ENCODE measurements around the gene PDGFC.

PDGFC gene

GRCh38 chr4:156805696-156806095 lies 165.9 kb downstream of the PDGFC start:
- Histone ChIP-seq H3K36me3 (ENCODE audit: control insufficient read depth in 2 of 2, insufficient read depth in 2 of 2, low read length in 2 of 2) (no peaks in the 10 kb centered on the region), H3K9ac (ENCODE audit: low read length in 2 of 2) (no peak overlapping the region), H3K27ac (ENCODE audit: low read length) (no peak overlapping the region), H3K4me1 (ENCODE audit: control insufficient read depth, insufficient read depth, low read length) (no peaks in the 10 kb centered on the region), H3K9me3 (ENCODE audit: control insufficient read depth in 2 of 2, low read length in 2 of 2) (no peaks in the 10 kb centered on the region), H3K4me3 (ENCODE audit: low read length in 2 of 2) (no peak overlapping the region), H3K27me3 (ENCODE audit: control insufficient read depth in 1 of 2, insufficient read depth in 2 of 2, low read length in 2 of 2) (no peaks in the 10 kb centered on the region)

- Histone ChIP-seq H3K27ac (ENCODE audit: low read length) (no peak overlapping the region), H3K36me3 (ENCODE audit: control insufficient read depth in 2 of 2, insufficient read depth in 2 of 2, low read length in 2 of 2) (no peaks in the 10 kb centered on the region), H3K9ac (ENCODE audit: low read length in 2 of 2) (no peak overlapping the region), H3K4me3 (ENCODE audit: low read length in 2 of 2) (no peak overlapping the region), H3K9me3 (ENCODE audit: control insufficient read depth in 2 of 2, low read length in 2 of 2) (no peaks in the 10 kb centered on the region), H3K27me3 (ENCODE audit: control insufficient read depth in 1 of 2, insufficient read depth in 2 of 2, low read length in 2 of 2) (no peaks in the 10 kb centered on the region), H3K4me1 (ENCODE audit: control insufficient read depth, insufficient read depth, low read length) (no peaks in the 10 kb centered on the region)
Observed at GRCh38 chr4:156803056-156803455, 168.5 kb downstream of the PDGFC start.

GRCh38 chr4:156800463-156800862 lies 171.1 kb downstream of the PDGFC start:
- H3K9me3 ChIP-seq (ENCODE audit: control insufficient read depth in 2 of 2, low read length in 2 of 2): no peaks in the 10 kb centered on the region
- no peak overlapping the region for H3K4me3 ChIP-seq (ENCODE audit: low read length in 2 of 2)
- H3K9ac ChIP-seq (ENCODE audit: low read length in 2 of 2): no peak overlapping the region
- no peaks in the 10 kb centered on the region for H3K4me1 ChIP-seq (ENCODE audit: control insufficient read depth, insufficient read depth, low read length)
- no peaks in the 10 kb centered on the region for H3K27me3 ChIP-seq (ENCODE audit: control insufficient read depth in 1 of 2, insufficient read depth in 2 of 2, low read length in 2 of 2)
- no peaks in the 10 kb centered on the region for H3K36me3 ChIP-seq (ENCODE audit: control insufficient read depth in 2 of 2, insufficient read depth in 2 of 2, low read length in 2 of 2)
- no peak overlapping the region for H3K27ac ChIP-seq (ENCODE audit: low read length)

GRCh38 chr4:156799121-156799589 lies 172.4 kb downstream of the PDGFC start:
- H3K9ac ChIP-seq (ENCODE audit: low read length in 2 of 2): no peak overlapping the region
- no peaks in the 10 kb centered on the region for H3K27me3 ChIP-seq (ENCODE audit: control insufficient read depth in 1 of 2, insufficient read depth in 2 of 2, low read length in 2 of 2)
- H3K9me3 ChIP-seq (ENCODE audit: control insufficient read depth in 2 of 2, low read length in 2 of 2): no peaks in the 10 kb centered on the region
- H3K4me3 ChIP-seq (ENCODE audit: low read length in 2 of 2): no peak overlapping the region
- H3K4me1 ChIP-seq (ENCODE audit: control insufficient read depth, insufficient read depth, low read length): no peaks in the 10 kb centered on the region
- H3K27ac ChIP-seq (ENCODE audit: low read length): no peak overlapping the region
- no peaks in the 10 kb centered on the region for H3K36me3 ChIP-seq (ENCODE audit: control insufficient read depth in 2 of 2, insufficient read depth in 2 of 2, low read length in 2 of 2)

GRCh38 chr4:156798438-156798837 lies 173.2 kb downstream of the PDGFC start:
- H3K4me3 ChIP-seq (ENCODE audit: low read length in 2 of 2): no peak overlapping the region
- H3K27ac ChIP-seq (ENCODE audit: low read length): no peak overlapping the region
- no peak overlapping the region for H3K9ac ChIP-seq (ENCODE audit: low read length in 2 of 2)
- no peaks in the 10 kb centered on the region for H3K36me3 ChIP-seq (ENCODE audit: control insufficient read depth in 2 of 2, insufficient read depth in 2 of 2, low read length in 2 of 2)
- H3K4me1 ChIP-seq (ENCODE audit: control insufficient read depth, insufficient read depth, low read length): no peaks in the 10 kb centered on the region
- no peaks in the 10 kb centered on the region for H3K9me3 ChIP-seq (ENCODE audit: control insufficient read depth in 2 of 2, low read length in 2 of 2)
- H3K27me3 ChIP-seq (ENCODE audit: control insufficient read depth in 1 of 2, insufficient read depth in 2 of 2, low read length in 2 of 2): no peaks in the 10 kb centered on the region

GRCh38 chr4:156797206-156797605 lies 174.4 kb downstream of the PDGFC start:
- no peaks in the 10 kb centered on the region for H3K36me3 ChIP-seq (ENCODE audit: control insufficient read depth in 2 of 2, insufficient read depth in 2 of 2, low read length in 2 of 2)
- no peak overlapping the region for H3K27ac ChIP-seq (ENCODE audit: low read length)
- no peak overlapping the region for H3K9ac ChIP-seq (ENCODE audit: low read length in 2 of 2)
- no peaks in the 10 kb centered on the region for H3K9me3 ChIP-seq (ENCODE audit: control insufficient read depth in 2 of 2, low read length in 2 of 2)
- no peaks in the 10 kb centered on the region for H3K4me1 ChIP-seq (ENCODE audit: control insufficient read depth, insufficient read depth, low read length)
- H3K4me3 ChIP-seq (ENCODE audit: low read length in 2 of 2): no peak overlapping the region
- no peaks in the 10 kb centered on the region for H3K27me3 ChIP-seq (ENCODE audit: control insufficient read depth in 1 of 2, insufficient read depth in 2 of 2, low read length in 2 of 2)

- H3K36me3 ChIP-seq (ENCODE audit: control insufficient read depth in 2 of 2, insufficient read depth in 2 of 2, low read length in 2 of 2): no peaks in the 10 kb centered on the region
Observed at GRCh38 chr4:156795727-156796126, 175.9 kb downstream of the PDGFC start.

GRCh38 chr4:156794863-156795262 lies 176.7 kb downstream of the PDGFC start:
- Histone ChIP-seq H3K27ac (ENCODE audit: low read length) (no peak overlapping the region), H3K4me3 (ENCODE audit: low read length in 2 of 2) (no peak overlapping the region), H3K27me3 (ENCODE audit: control insufficient read depth in 1 of 2, insufficient read depth in 2 of 2, low read length in 2 of 2) (no peaks in the 10 kb centered on the region), H3K4me1 (ENCODE audit: control insufficient read depth, insufficient read depth, low read length) (no peaks in the 10 kb centered on the region), H3K9ac (ENCODE audit: low read length in 2 of 2) (no peak overlapping the region), H3K9me3 (ENCODE audit: control insufficient read depth in 2 of 2, low read length in 2 of 2) (no peaks in the 10 kb centered on the region), H3K36me3 (ENCODE audit: control insufficient read depth in 2 of 2, insufficient read depth in 2 of 2, low read length in 2 of 2) (no peaks in the 10 kb centered on the region)

More at GRCh38 chr4:156795727-156796126, 175.9 kb downstream of the PDGFC start:
- Histone ChIP-seq H3K9me3 (ENCODE audit: control insufficient read depth in 2 of 2, low read length in 2 of 2) (no peaks in the 10 kb centered on the region), H3K27me3 (ENCODE audit: control insufficient read depth in 1 of 2, insufficient read depth in 2 of 2, low read length in 2 of 2) (no peaks in the 10 kb centered on the region), H3K4me3 (ENCODE audit: low read length in 2 of 2) (no peak overlapping the region), H3K27ac (ENCODE audit: low read length) (no peak overlapping the region), H3K4me1 (ENCODE audit: control insufficient read depth, insufficient read depth, low read length) (no peaks in the 10 kb centered on the region), H3K9ac (ENCODE audit: low read length in 2 of 2) (no peak overlapping the region)

GRCh38 chr4:156792462-156793085 lies 179.0 kb downstream of the PDGFC start:
- Histone ChIP-seq H3K27me3 (ENCODE audit: control insufficient read depth in 1 of 2, insufficient read depth in 2 of 2, low read length in 2 of 2) (no peaks in the 10 kb centered on the region), H3K9me3 (ENCODE audit: control insufficient read depth in 2 of 2, low read length in 2 of 2) (no peaks in the 10 kb centered on the region), H3K4me3 (ENCODE audit: low read length in 2 of 2) (no peak overlapping the region), H3K9ac (ENCODE audit: low read length in 2 of 2) (no peak overlapping the region), H3K27ac (ENCODE audit: low read length) (no peak overlapping the region), H3K4me1 (ENCODE audit: control insufficient read depth, insufficient read depth, low read length) (no peaks in the 10 kb centered on the region), H3K36me3 (ENCODE audit: control insufficient read depth in 2 of 2, insufficient read depth in 2 of 2, low read length in 2 of 2) (no peaks in the 10 kb centered on the region)

GRCh38 chr4:156790866-156791265 lies 180.7 kb downstream of the PDGFC start:
- no peaks in the 10 kb centered on the region for H3K36me3 ChIP-seq (ENCODE audit: control insufficient read depth in 2 of 2, insufficient read depth in 2 of 2, low read length in 2 of 2)
- no peak overlapping the region for H3K4me3 ChIP-seq (ENCODE audit: low read length in 2 of 2)
- H3K27ac ChIP-seq (ENCODE audit: low read length): no peak overlapping the region
- no peaks in the 10 kb centered on the region for H3K4me1 ChIP-seq (ENCODE audit: control insufficient read depth, insufficient read depth, low read length)
- no peaks in the 10 kb centered on the region for H3K9me3 ChIP-seq (ENCODE audit: control insufficient read depth in 2 of 2, low read length in 2 of 2)
- no peaks in the 10 kb centered on the region for H3K27me3 ChIP-seq (ENCODE audit: control insufficient read depth in 1 of 2, insufficient read depth in 2 of 2, low read length in 2 of 2)
- H3K9ac ChIP-seq (ENCODE audit: low read length in 2 of 2): no peak overlapping the region

GRCh38 chr4:156788782-156789181 lies 182.8 kb downstream of the PDGFC start:
- H3K9me3 ChIP-seq (ENCODE audit: control insufficient read depth in 2 of 2, low read length in 2 of 2): no peaks in the 10 kb centered on the region
- H3K27me3 ChIP-seq (ENCODE audit: control insufficient read depth in 1 of 2, insufficient read depth in 2 of 2, low read length in 2 of 2): no peaks in the 10 kb centered on the region
- no peak overlapping the region for H3K27ac ChIP-seq (ENCODE audit: low read length)
- H3K4me1 ChIP-seq (ENCODE audit: control insufficient read depth, insufficient read depth, low read length): no peaks in the 10 kb centered on the region
- no peak overlapping the region for H3K9ac ChIP-seq (ENCODE audit: low read length in 2 of 2)
- no peaks in the 10 kb centered on the region for H3K36me3 ChIP-seq (ENCODE audit: control insufficient read depth in 2 of 2, insufficient read depth in 2 of 2, low read length in 2 of 2)
- H3K4me3 ChIP-seq (ENCODE audit: low read length in 2 of 2): no peak overlapping the region
